Endothelial cell of umbilical vein (primary cell): ENCODE measurements around the gene GTF2H1.

Source experiments
- CTCF ChIP-seq, 2 donors: IDR thresholded peaks; 1 replicate in 1 of 2; 2 replicates in 1 of 2; pipeline ENCODE4 v1.5.1; 2011; ENCODE audit warnings: low read length in 2 of 2, mild to moderate bottlenecking in 2 of 2, moderate library complexity in 2 of 2, control low read depth in 1 of 2, inconsistent platforms in 1 of 2, low read depth in 1 of 2; ENCODE audit not compliant: insufficient read depth in 1 of 2; ENCODE audit errors: extremely low read depth in 1 of 2
- POLR2A ChIP-seq: IDR thresholded peaks from 2 replicates; pipeline ENCODE4 v1.6.1; 2012; ENCODE audit warnings: low read depth, mild to moderate bottlenecking, control low read depth, low read length

GRCh38 chr11:18393581-18394274 lies 71.4 kb downstream of the GTF2H1 start:
- TF ChIP-seq POLR2A (no peak), CTCF (IDR thresholded peaks at IDR 0.05; ENCODE audit: extremely low read depth in 1 of 2, insufficient read depth in 1 of 2, low read depth in 1 of 2, low read length in 2 of 2) (no peak)
